ENCODE results near the gene UGCG. TPM values are rescaled to one million over a fixed set of nuclear protein-coding genes. Genes with fewer than 3 reads are reported as not detected.

Gene UGCG
- total and polyA plus RNA-seq, 2 of the 8 experiments (the other 6 are each of a cell fraction or from before 2014, with no cell fraction given) = 14.9 to 34.0 TPM

- FAIRE-seq = no peak
Measured at GRCh38 chr9:111853450-111853827, 43.2 kb upstream of the UGCG start.

More at GRCh38 chr9:111853450-111853827, 43.2 kb upstream of the UGCG start:
- H3K79me2 ChIP-seq (ENCODE audit: control insufficient read depth in 1 of 2, insufficient read depth in 2 of 2, low read length in 2 of 2) = no peaks in the 10 kb centered on the region
- H2AFZ ChIP-seq (ENCODE audit: low read length) = no peak overlapping the region
- no peak overlapping the region for H3K27ac ChIP-seq (ENCODE audit: low read depth, low read length)
- H3K79me1 ChIP-seq (ENCODE audit: low read depth, low read length) = no peaks in the 10 kb centered on the region
- ChIA-PET POLR2A (ENCODE audit: partially characterized antibody) (no interaction called here), CTCF (ENCODE audit: partially characterized antibody) (interaction anchor here (0.6 kb wide), 1 partner anchor 212 kb away, joined by 3 read pairs; no protein-coding TSS in a partner anchor)
- H3K36me3 ChIP-seq (ENCODE audit: control insufficient read depth in 2 of 4, insufficient read depth in 4 of 4, low read length in 3 of 4) = no peaks in the 10 kb centered on the region
- H3K4me1 ChIP-seq (replicated peaks in 1 of 4; ENCODE audit: control insufficient read depth in 3 of 4, insufficient read depth in 4 of 4, low read length in 3 of 4) = no peaks in the 10 kb centered on the region
- no peak for DNase-seq (ENCODE audit: low read depth in 1 of 2, low spot score in 2 of 2)
- H3K9me3 ChIP-seq (ENCODE audit: insufficient read depth in 2 of 2, low read depth in 1 of 2, low read length in 1 of 2) = no peaks in the 10 kb centered on the region
- H4K8ac ChIP-seq (ENCODE audit: extremely low read depth, insufficient read depth, low read length) = no peak overlapping the region
- H2BK5ac ChIP-seq (ENCODE audit: low read depth, low read length) = no peak overlapping the region
- H2BK20ac ChIP-seq (ENCODE audit: low read length) = no peak overlapping the region
- H3K14ac ChIP-seq (ENCODE audit: insufficient read length) = no peak overlapping the region
- H3K4ac ChIP-seq (replicated peaks; ENCODE audit: insufficient read length, low read depth, low read length) = no peak overlapping the region
- no peak overlapping the region for H2BK12ac ChIP-seq (ENCODE audit: low read depth, low read length)
- no peak overlapping the region for H3K56ac ChIP-seq (replicated peaks; ENCODE audit: insufficient read length, low read depth, low read length)
- H4K91ac ChIP-seq (replicated peaks; ENCODE audit: insufficient read length, low read length) = no peak overlapping the region
- no peaks in the 10 kb centered on the region for H3K27me3 ChIP-seq (replicated peaks in 1 of 4; ENCODE audit: control insufficient read depth in 3 of 4, extremely low read depth in 1 of 4, insufficient read depth in 3 of 4, low read length in 3 of 4)
- H3K4me3 ChIP-seq (ENCODE audit: extremely low read depth in 1 of 4, insufficient read depth in 2 of 4, low read depth in 3 of 4, low read length in 4 of 4) = no peak overlapping the region
- H4K20me1 ChIP-seq (replicated peaks in 1 of 2; ENCODE audit: control insufficient read depth in 1 of 2, insufficient read depth in 2 of 2, low read length in 2 of 2) = no peaks in the 10 kb centered on the region
- H3K18ac ChIP-seq (ENCODE audit: extremely low read depth, low read length) = no peak overlapping the region
- TF ChIP-seq YY1 (IDR thresholded peaks at IDR 0.05; ENCODE audit: low read depth, low read length) (no peak), SP4 (IDR thresholded peaks at IDR 0.05; ENCODE audit: low read length) (no peak), BCL11A (IDR thresholded peaks at IDR 0.05; ENCODE audit: low read depth in 2 of 2, low read length in 2 of 2) (no peak)
- no peak overlapping the region for H4K5ac ChIP-seq (ENCODE audit: insufficient read length, low read depth, low read length)
- no peak overlapping the region for H3K4me2 ChIP-seq (ENCODE audit: insufficient read depth in 1 of 2, low read depth in 2 of 2, low read length in 2 of 2)
- H3K23ac ChIP-seq (ENCODE audit: insufficient read length) = no peak overlapping the region
- no peak overlapping the region for H2AK5ac ChIP-seq (ENCODE audit: low read depth, low read length)
- H3K9ac ChIP-seq (replicated peaks in 1 of 4; ENCODE audit: extremely low read depth in 1 of 4, low read depth in 3 of 4, low read length in 3 of 4) = no peak overlapping the region
- no peaks in the 10 kb centered on the region for H3K23me2 ChIP-seq (ENCODE audit: low read depth, low read length)
- no peak overlapping the region for H2BK15ac ChIP-seq (ENCODE audit: low read length)
- no peak overlapping the region for H2BK120ac ChIP-seq (replicated peaks; ENCODE audit: low read depth, low read length)

All from H1 (cell line).